ENCODE measurements around the gene ABTB2.
A peak's percentile ranks its signal among the peaks of the same experiment; 100 is the strongest.

Gene ABTB2

GRCh38 chr11:34379539-34379938 lies 21.7 kb upstream of the ABTB2 start:
- Mint-ChIP-seq H3K36me3 (no peaks in the 10 kb centered on the region), H3K9me3 (peaks cover 14% of the 10 kb centered on the region), H3K4me1 (peaks cover 6% of the 10 kb centered on the region), H3K4me3 (no peak overlapping the region), H3K27ac (no peak overlapping the region)
- no peak for DNase-seq (ENCODE audit: low spot score in 2 of 2)
- ATAC-seq, result no peak

DNA sequence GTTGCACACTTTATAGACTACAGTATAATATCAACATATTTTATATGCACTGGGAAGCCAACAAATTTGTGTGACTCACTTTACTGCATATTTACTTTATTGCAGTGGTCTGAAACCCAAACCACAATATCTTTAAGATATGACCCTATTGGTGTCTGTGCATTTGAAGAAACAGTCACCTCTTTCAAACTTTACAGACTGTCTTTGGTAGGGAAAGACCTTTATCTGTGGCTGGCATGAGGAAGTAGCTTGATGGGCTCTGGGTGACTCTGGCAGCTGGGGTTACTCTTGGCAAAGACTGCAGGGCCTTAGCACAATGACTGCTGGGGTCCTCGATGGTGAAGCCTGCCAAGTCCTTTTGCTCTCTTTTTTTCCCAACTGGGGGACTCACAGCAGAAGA lies 21.3 kb upstream of the ABTB2 start:
- Mint-ChIP-seq H3K4me1 (peaks cover 6% of the 10 kb centered on the region), H3K36me3 (no peaks in the 10 kb centered on the region), H3K4me3 (no peak overlapping the region), H3K9me3 (peaks cover 14% of the 10 kb centered on the region), H3K27ac (no peak overlapping the region)
- ATAC-seq (peak; percentile 54), DNase-seq (ENCODE audit: low spot score in 2 of 2) (no peak)

- no peak overlapping the region for H3K27ac Mint-ChIP-seq
- peaks cover 11% of the 10 kb centered on the region for H3K4me1 Mint-ChIP-seq
- DNase-seq (ENCODE audit: low spot score in 2 of 2) (no peak), ATAC-seq (no peak)
- H3K9me3 Mint-ChIP-seq, result peaks cover 14% of the 10 kb centered on the region
- no peak overlapping the region for H3K4me3 Mint-ChIP-seq
- no peaks in the 10 kb centered on the region for H3K36me3 Mint-ChIP-seq
These were observed 15.9 kb upstream of the ABTB2 start for GRCh38 chr11:34373727-34374126.

DNA sequence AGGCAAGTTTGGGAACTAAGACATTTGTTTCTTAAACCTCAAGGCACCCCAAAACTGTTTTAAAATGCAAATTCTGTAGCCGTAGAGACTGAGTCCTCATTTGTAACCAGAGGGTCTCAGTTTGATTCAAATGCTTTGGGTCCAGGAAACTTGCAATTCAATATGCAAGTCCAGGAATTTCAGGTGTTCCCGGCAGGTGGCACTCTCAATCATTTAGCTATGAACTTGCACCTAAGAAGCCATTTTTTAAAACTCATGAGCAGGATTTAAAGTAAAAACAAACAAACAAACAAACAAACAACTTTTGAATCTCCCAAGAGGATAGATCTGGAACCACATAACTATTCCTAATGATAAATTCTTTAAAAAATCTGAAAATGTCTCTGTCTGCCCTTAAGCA lies 8.7 kb upstream of the ABTB2 start:
- no peak for DNase-seq (ENCODE audit: low spot score in 2 of 2)
- ATAC-seq, result no peak
- Mint-ChIP-seq H3K4me1 (peaks cover 7% of the 10 kb centered on the region), H3K9me3 (no peaks in the 10 kb centered on the region), H3K4me3 (no peak overlapping the region), H3K27ac (no peak overlapping the region), H3K36me3 (no peaks in the 10 kb centered on the region)

DNA sequence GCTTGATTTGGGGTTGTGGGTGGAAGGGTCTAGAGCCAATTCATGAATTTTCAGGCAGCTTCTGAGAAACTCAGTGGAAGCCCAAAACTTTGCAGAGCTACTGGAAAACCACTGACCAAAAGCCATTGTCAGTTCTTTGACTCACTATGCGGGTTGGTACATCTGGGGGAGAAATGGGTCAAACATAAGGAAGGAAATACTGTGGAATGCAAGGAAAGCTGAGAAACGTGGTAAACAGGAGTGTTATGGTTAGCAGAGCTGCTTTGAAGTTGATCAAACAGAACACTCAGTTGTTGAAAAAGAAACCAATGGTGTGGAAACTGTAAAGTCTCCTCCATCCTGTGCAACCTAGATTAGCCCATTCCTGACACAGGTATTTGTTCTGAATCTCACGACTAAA lies 6.3 kb upstream of the ABTB2 start:
- peaks cover 5% of the 10 kb centered on the region for H3K4me1 Mint-ChIP-seq
- DNase-seq (ENCODE audit: low spot score in 2 of 2) (no peak), ATAC-seq (peak; percentile 36)
- no peaks in the 10 kb centered on the region for H3K36me3 Mint-ChIP-seq
- H3K27ac Mint-ChIP-seq, result no peak overlapping the region
- H3K9me3 Mint-ChIP-seq, result no peaks in the 10 kb centered on the region
- H3K4me3 Mint-ChIP-seq, result no peak overlapping the region

- H3K27ac Mint-ChIP-seq, result no peak overlapping the region
- DNase-seq (ENCODE audit: low spot score in 2 of 2) (no peak), ATAC-seq (no peak)
- H3K4me1 Mint-ChIP-seq, result peaks cover 11% of the 10 kb centered on the region
- H3K9me3 Mint-ChIP-seq, result no peaks in the 10 kb centered on the region
- H3K4me3 Mint-ChIP-seq, result no peak overlapping the region
- H3K36me3 Mint-ChIP-seq, result no peaks in the 10 kb centered on the region
These were observed 5.7 kb upstream of the ABTB2 start for GRCh38 chr11:34363363-34364084.

DNA sequence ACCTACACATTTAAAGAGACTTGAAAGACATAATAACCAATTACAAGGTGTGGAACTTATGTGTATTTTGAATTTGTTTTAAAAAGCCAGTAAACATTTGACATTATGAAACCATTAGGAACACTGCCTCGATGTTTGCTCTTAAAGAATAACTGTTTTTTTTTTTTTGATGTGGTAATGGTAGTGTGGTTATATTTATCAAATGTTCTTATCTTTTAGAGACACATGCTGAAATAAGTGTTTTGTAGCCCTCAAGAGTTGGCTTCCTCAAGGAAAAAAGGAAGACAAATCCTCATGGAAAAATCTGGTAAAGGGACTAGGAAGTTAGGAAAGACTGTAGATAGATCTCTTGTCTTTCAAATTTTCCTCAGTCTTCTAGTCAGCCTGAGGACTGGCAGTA lies 2.2 kb upstream of the ABTB2 start:
- Mint-ChIP-seq H3K9me3 (no peaks in the 10 kb centered on the region), H3K36me3 (peaks cover 4% of the 10 kb centered on the region), H3K4me3 (no peak overlapping the region), H3K27ac (no peak overlapping the region), H3K4me1 (peaks cover 31% of the 10 kb centered on the region)
- DNase-seq (ENCODE audit: low spot score in 2 of 2), result no peak
- ATAC-seq, result no peak

- Mint-ChIP-seq H3K9me3 (no peaks in the 10 kb centered on the region), H3K4me3 (peak overlapping the region; percentile 75), H3K4me1 (peaks cover 36% of the 10 kb centered on the region), H3K27ac (no peak overlapping the region), H3K36me3 (peaks cover 4% of the 10 kb centered on the region)
- no peak for ATAC-seq
- no peak for DNase-seq (ENCODE audit: low spot score in 2 of 2)
These were observed 1.7 kb upstream of the ABTB2 start for GRCh38 chr11:34359548-34359891.

DNA sequence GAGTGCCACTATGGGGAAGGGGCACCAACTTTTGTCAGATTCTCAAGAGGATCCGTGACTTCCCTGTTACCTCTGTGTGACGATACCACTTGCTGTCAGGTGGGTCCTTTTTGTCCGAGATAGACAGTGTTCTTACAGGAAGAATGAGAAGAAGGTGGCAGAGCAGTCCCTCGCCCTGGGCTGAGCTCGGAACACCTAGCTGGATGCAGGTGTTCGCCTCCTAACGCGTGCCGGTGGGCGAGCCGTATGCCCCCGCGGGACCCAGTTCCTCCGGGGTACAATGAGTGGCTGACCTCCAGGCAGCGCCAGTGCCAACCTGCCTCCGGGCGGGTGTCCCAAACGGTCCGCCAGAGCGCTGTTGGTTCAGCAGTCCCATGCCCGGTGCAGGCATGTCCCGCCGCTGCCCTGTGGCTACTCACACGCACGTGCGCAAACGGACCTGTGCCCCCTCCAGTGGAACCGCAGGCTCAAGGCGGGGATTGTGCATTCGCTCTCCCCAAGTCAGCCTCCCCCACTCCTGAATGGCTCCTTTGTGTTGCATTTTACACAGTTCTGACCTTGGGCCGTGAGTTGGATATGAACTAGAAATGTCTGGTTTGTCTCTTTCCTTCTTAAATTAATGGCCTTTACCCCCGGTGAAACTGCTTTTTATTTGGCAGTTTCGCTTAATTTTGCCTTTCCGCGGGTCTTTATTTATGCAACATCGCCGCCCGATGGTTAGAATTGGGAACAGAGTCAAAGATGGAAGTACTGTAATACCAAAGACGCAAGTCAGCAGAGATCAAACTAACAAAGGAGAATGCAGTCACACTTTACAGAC lies 1.1 kb upstream of the ABTB2 start:
- H3K4me1 Mint-ChIP-seq, result peaks cover 40% of the 10 kb centered on the region
- H3K9me3 Mint-ChIP-seq, result no peaks in the 10 kb centered on the region
- H3K27ac Mint-ChIP-seq, result no peak overlapping the region
- peak overlapping the region; percentile 75 for H3K4me3 Mint-ChIP-seq
- ATAC-seq (peak; percentile 1), DNase-seq (ENCODE audit: low spot score in 2 of 2) (peak; percentile 51 to 86)
- peaks cover 4% of the 10 kb centered on the region for H3K36me3 Mint-ChIP-seq

DNA sequence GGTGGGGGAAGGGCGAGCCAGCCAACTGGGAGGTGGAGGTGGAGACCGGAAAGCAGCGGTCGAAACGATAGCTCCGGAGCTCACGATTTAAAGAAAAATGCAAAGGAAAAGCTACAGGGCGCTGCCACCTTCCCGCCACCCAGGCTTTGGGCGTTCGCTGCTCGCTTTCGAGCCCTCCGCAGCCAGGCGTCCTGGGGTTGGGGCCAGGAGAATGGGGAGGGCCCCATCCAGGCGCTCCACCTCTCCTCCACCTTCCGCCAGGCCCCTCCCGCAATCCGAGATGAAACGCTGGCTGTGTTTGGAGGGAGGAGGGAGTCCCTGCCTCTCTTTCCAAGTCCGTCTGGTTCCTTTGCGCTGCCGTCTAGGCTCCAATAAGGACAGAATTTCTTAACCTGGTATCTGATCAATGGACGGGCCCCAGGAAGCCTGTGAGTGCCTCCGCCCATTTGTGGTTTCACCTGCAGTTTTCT lies 483 bp upstream of the ABTB2 start:
- H3K4me1 Mint-ChIP-seq, result peaks cover 42% of the 10 kb centered on the region
- ATAC-seq (peak; percentile 22), DNase-seq (ENCODE audit: low spot score in 2 of 2) (peak; percentile 46 to 79)
- H3K4me3 Mint-ChIP-seq, result peak overlapping the region; percentile 75
- no peaks in the 10 kb centered on the region for H3K9me3 Mint-ChIP-seq
- H3K36me3 Mint-ChIP-seq, result peaks cover 4% of the 10 kb centered on the region
- H3K27ac Mint-ChIP-seq, result no peak overlapping the region

GRCh38 chr11:34356913-34357700 lies 703 bp downstream of the ABTB2 start:
- H3K36me3 Mint-ChIP-seq, result peaks cover 4% of the 10 kb centered on the region
- peak; percentile 44 for ATAC-seq
- peak; percentile 33 to 79 for DNase-seq (ENCODE audit: low spot score in 2 of 2)
- peaks cover 42% of the 10 kb centered on the region for H3K4me1 Mint-ChIP-seq
- no peak overlapping the region for H3K27ac Mint-ChIP-seq
- no peaks in the 10 kb centered on the region for H3K9me3 Mint-ChIP-seq
- H3K4me3 Mint-ChIP-seq, result peak overlapping the region; percentile 75

- Mint-ChIP-seq H3K4me1 (peaks cover 42% of the 10 kb centered on the region), H3K4me3 (peak overlapping the region; percentile 75), H3K9me3 (no peaks in the 10 kb centered on the region), H3K27ac (no peak overlapping the region), H3K36me3 (peaks cover 4% of the 10 kb centered on the region)
- DNase-seq (ENCODE audit: low spot score in 2 of 2) (peak in 1 of 2 donors; percentile 56), ATAC-seq (no peak)
These were observed 1.3 kb downstream of the ABTB2 start for GRCh38 chr11:34356576-34356912.

- Mint-ChIP-seq H3K4me1 (peaks cover 42% of the 10 kb centered on the region), H3K36me3 (peaks cover 4% of the 10 kb centered on the region), H3K27ac (no peak overlapping the region), H3K9me3 (no peaks in the 10 kb centered on the region), H3K4me3 (peak overlapping the region; percentile 75)
- DNase-seq (ENCODE audit: low spot score in 2 of 2) (no peak), ATAC-seq (no peak)
These were observed 1.7 kb downstream of the ABTB2 start for GRCh38 chr11:34356130-34356529.

- Mint-ChIP-seq H3K4me1 (peaks cover 42% of the 10 kb centered on the region), H3K36me3 (peaks cover 4% of the 10 kb centered on the region), H3K9me3 (no peaks in the 10 kb centered on the region), H3K4me3 (peak overlapping the region; percentile 75), H3K27ac (no peak overlapping the region)
- no peak for DNase-seq (ENCODE audit: low spot score in 2 of 2)
- no peak for ATAC-seq
These were observed 2.1 kb downstream of the ABTB2 start for GRCh38 chr11:34355726-34356125.

GRCh38 chr11:34354782-34355181 lies 3.0 kb downstream of the ABTB2 start:
- Mint-ChIP-seq H3K9me3 (no peaks in the 10 kb centered on the region), H3K4me3 (peak overlapping the region; percentile 75), H3K4me1 (peaks cover 42% of the 10 kb centered on the region), H3K36me3 (peaks cover 4% of the 10 kb centered on the region), H3K27ac (no peak overlapping the region)
- DNase-seq (ENCODE audit: low spot score in 2 of 2) (no peak), ATAC-seq (no peak)
